Measurements from ENCODE around the gene PGAP3. TPM values are rescaled to one million over a fixed set of nuclear protein-coding genes. Genes with fewer than 3 reads are reported as not detected.
A peak's percentile ranks its signal among the peaks of the same experiment; 100 is the strongest.

Gene PGAP3
- total and polyA plus RNA-seq, 7 donors, result 1.4 to 7.9 (median 4.5) TPM

GRCh38 chr17:39626171-39627046, 61.4 kb downstream of the PGAP3 start, which contains the start of gene PPP1R1B:
PPP1R1B (plus strand) TSS chr17:39626952; CDS start chr17:39627393, 441 bp downstream.
- no peaks in the 10 kb centered on the region for H3K9me3 ChIP-seq
- DNase-seq (no peak), ATAC-seq (no peak)
- H3K27ac ChIP-seq, result no peak within 1 kb of the TSS
- H3K4me1 ChIP-seq, result peaks cover 5% of the 10 kb centered on the region
- peak within 1 kb of the TSS; percentile 51 for H3K4me3 ChIP-seq
- TF ChIP-seq CTCF (IDR thresholded peaks at IDR 0.05), result no peak
- H3K36me3 ChIP-seq (ENCODE audit: insufficient read depth in 1 of 2, low read depth in 1 of 2), result no peaks in the 10 kb centered on the region
- H3K27me3 ChIP-seq (ENCODE audit: insufficient read depth in 3 of 3, low read length in 2 of 3), result peaks cover 0 to 54% (median 11%) of the 10 kb centered on the region in 3 donors
- WGBS, 3 donors, result 18 to 23% (median 21%) methylated on average over 28 to 29 of the region's 29 CpGs
- intact Hi-C loops (cut with DNase I), result loop anchor here in 1 of 2 donors (10.0 kb wide), 1 partner anchor 238 kb away; the partner anchor contains the start of genes IKZF3 and ZPBP2

- Histone ChIP-seq H3K4me1 (peaks cover 5% of the 10 kb centered on the region), H3K36me3 (ENCODE audit: insufficient read depth in 1 of 2, low read depth in 1 of 2) (no peaks in the 10 kb centered on the region), H3K27me3 (ENCODE audit: insufficient read depth in 3 of 3, low read length in 2 of 3) (peaks cover 0 to 59% (median 11%) of the 10 kb centered on the region in 3 donors), H3K27ac (no peak overlapping the region), H3K9me3 (no peaks in the 10 kb centered on the region), H3K4me3 (no peak overlapping the region)
- WGBS, 3 donors, result 50 to 57% (median 51%) methylated on average over 5 of the region's 5 CpGs
- no peak for TF ChIP-seq CTCF (IDR thresholded peaks at IDR 0.05)
- no peak for ATAC-seq
- intact Hi-C loops (cut with DNase I), result loop anchor here in 1 of 2 donors (10.0 kb wide), 1 partner anchor 240 kb away; the partner anchor contains the start of genes IKZF3 and ZPBP2
- no peak for DNase-seq
These were observed 62.6 kb downstream of the PGAP3 start for GRCh38 chr17:39625198-39625785.

- intact Hi-C loops (cut with DNase I), result loop anchor here (5.0 to 10.0 kb wide), 5 partner anchors 48 to 240 kb away; partner anchors contain the start of genes IKZF3 (in 1 of the 2), MIEN1 (in 1 of the 2) and ZPBP2 (in 1 of the 2)
- Histone ChIP-seq H3K27ac (no peak overlapping the region), H3K36me3 (ENCODE audit: insufficient read depth in 1 of 2, low read depth in 1 of 2) (no peaks in the 10 kb centered on the region), H3K4me1 (peaks cover 5% of the 10 kb centered on the region), H3K4me3 (no peak overlapping the region), H3K27me3 (ENCODE audit: insufficient read depth in 3 of 3, low read length in 2 of 3) (peaks cover 0 to 51% (median 11%) of the 10 kb centered on the region in 3 donors), H3K9me3 (no peaks in the 10 kb centered on the region)
- ATAC-seq, result no peak
- WGBS, 3 donors, result 69 to 71% (median 70%) methylated on average over 8 of the region's 8 CpGs
- no peak for DNase-seq
- TF ChIP-seq CTCF (IDR thresholded peaks at IDR 0.05), result no peak
These were observed 63.5 kb downstream of the PGAP3 start for GRCh38 chr17:39624313-39624712.

GRCh38 chr17:39623356-39623950, 64.4 kb downstream of the PGAP3 start:
- H3K4me3 ChIP-seq, result no peak overlapping the region
- no peaks in the 10 kb centered on the region for H3K9me3 ChIP-seq
- peaks cover 5% of the 10 kb centered on the region for H3K4me1 ChIP-seq
- H3K27me3 ChIP-seq (ENCODE audit: insufficient read depth in 3 of 3, low read length in 2 of 3), result peaks cover 0 to 43% (median 11%) of the 10 kb centered on the region in 3 donors
- TF ChIP-seq CTCF (IDR thresholded peaks at IDR 0.05), result peak; percentile 88
- intact Hi-C loops (cut with DNase I), result loop anchor here (2.0 to 10.0 kb wide), 7 partner anchors 47 to 241 kb away; partner anchors contain the start of genes IKZF3 (in 1 of the 2), MIEN1 (in 1 of the 2) and ZPBP2 (in 1 of the 2)
- peak; percentile 85 to 91 for DNase-seq
- H3K27ac ChIP-seq, result no peak overlapping the region
- H3K36me3 ChIP-seq (ENCODE audit: insufficient read depth in 1 of 2, low read depth in 1 of 2), result no peaks in the 10 kb centered on the region
- peak; percentile 71 to 86 (median 80) for ATAC-seq
- WGBS, 3 donors, result 2 to 4% (median 3%) methylated on average over 15 to 16 of the region's 16 CpGs

All from psoas muscle (tissue), 8 donors.